ENCODE measurements around the gene MED20.

GRCh38 chr6:41958022-41958856 lies 37.3 kb upstream of the MED20 start:
- TF ChIP-seq PRDM15 (CRISPR knock-in tag; IDR thresholded peaks at IDR 0.05) (no peak), CTCF (IDR thresholded peaks at IDR 0.05 in 2 of 3, conservative IDR thresholded peaks at IDR 0.05 in 1 of 3; ENCODE audit: control insufficient read depth in 2 of 3, extremely low read depth in 1 of 3, insufficient read depth in 1 of 3, low read depth in 3 of 3, low read length in 3 of 3) (no peak), EGR1 (IDR thresholded peaks at IDR 0.05; ENCODE audit: borderline replicate concordance in 1 of 2, low read depth in 2 of 2, low read length in 2 of 2) (no peak), EZH2 (IDR thresholded peaks at IDR 0.05; ENCODE audit: borderline replicate concordance, control insufficient read depth, low read depth, low read length) (no peak), MEF2A (IDR thresholded peaks at IDR 0.05; ENCODE audit: insufficient read depth, low read depth, low read length) (no peak), ESRRA (IDR thresholded peaks at IDR 0.05; ENCODE audit: low read length) (no peak), RCOR1 (conservative IDR thresholded peaks at IDR 0.05; ENCODE audit: low read depth, low read length) (no peak), NRF1 (conservative IDR thresholded peaks at IDR 0.05; ENCODE audit: low read depth, low read length) (no peak), SMAD1 (IDR thresholded peaks at IDR 0.05; ENCODE audit: low read depth, partially characterized antibody) (no peak), FOXM1 (IDR thresholded peaks at IDR 0.05; ENCODE audit: low read depth, low read length) (no peak), RAD21 (IDR thresholded peaks at IDR 0.05; ENCODE audit: insufficient read depth, low read depth, low read length) (no peak), POLR2A (IDR thresholded peaks at IDR 0.05; ENCODE audit: low read depth, low read length) (no peak), RBBP5 (conservative IDR thresholded peaks at IDR 0.05) (no peak), CHD2 (IDR thresholded peaks at IDR 0.05; ENCODE audit: borderline replicate concordance, low read depth, low read length) (no peak)

Measured in GM12878 (cell line).